Naive thymus-derived CD8-positive, alpha-beta T cell (primary cell): ENCODE measurements around the gene MRPL45. TPM values are rescaled to one million over a fixed set of nuclear protein-coding genes. Genes with fewer than 3 reads are reported as not detected.
A peak's percentile ranks its signal among the peaks of the same experiment; 100 is the strongest.

ENCODE experiments used
- ATAC-seq, 2 donors: fragments of 150-1000 bp; cut with Tn5 transposase in 1 of 2; sonication (Bioruptor Pico), chemical (Tn5 transposase) in 1 of 2; 1 replicate in 1 of 2; 2 replicates in 1 of 2; pipeline ENCODE4 v1.10.0; 2021; ENCODE audit warnings: mild to moderate bottlenecking in 2 of 2, moderate library complexity in 2 of 2
- POLR2A ChIA-PET: fragments of 350-600 bp; sonication (Branson Sonifier 250); formaldehyde crosslinking; loops from one replicate; lab custom pipeline; 2021; ENCODE audit warnings: antibody characterized with exemption; lab: Charles Lee
- DNase-seq, 10 donors: peaks; one replicate each; pipeline versions ENCODE4 v3.0.0 to v3.0.0-alpha.2; 2020 to 2022
- H3K27ac Mint-ChIP-seq, 10 donors: one replicate each; pipeline ENCODE4 v1.8.0; 2020 to 2022; ENCODE audit warnings: mild to moderate bottlenecking in 10 of 10, mixed read lengths in 10 of 10, moderate library complexity in 4 of 10, inconsistent platforms in 1 of 10
- H3K27me3 Mint-ChIP-seq, 5 donors: one replicate each; pipeline ENCODE4 v1.8.0; 2021 to 2022; ENCODE audit warnings: mixed read lengths in 5 of 5
- H3K36me3 Mint-ChIP-seq, 3 donors: one replicate each; pipeline ENCODE4 v1.8.0; 2020 to 2022; ENCODE audit warnings: mixed read lengths in 3 of 3, mild to moderate bottlenecking in 2 of 3, inconsistent platforms in 1 of 3
- H3K4me1 Mint-ChIP-seq, 4 donors: one replicate each; pipeline ENCODE4 v1.8.0; 2021 to 2022; ENCODE audit warnings: mixed read lengths in 4 of 4
- H3K4me3 Mint-ChIP-seq, 10 donors: one replicate each; pipeline ENCODE4 v1.8.0; 2020 to 2022; ENCODE audit warnings: mild to moderate bottlenecking in 10 of 10, mixed read lengths in 10 of 10, moderate library complexity in 6 of 10, inconsistent platforms in 1 of 10
- H3K9me3 Mint-ChIP-seq, 9 donors: one replicate each; pipeline ENCODE4 v1.8.0; 2020 to 2022; ENCODE audit warnings: mixed read lengths in 9 of 9, mild to moderate bottlenecking in 3 of 9, inconsistent platforms in 1 of 9, moderate library complexity in 1 of 9
- polyA plus RNA-seq, 3 donors: library from polyadenylated mRNA; unstranded; fragments of 300-500 nt; fragmentation: Illumina TruSeq; gene quantifications; one replicate each; pipeline ENCODE4 v1.2.3, GENCODE V29; 2021
- total RNA-seq, 8 experiments: library from RNA in 2 of 8; stranded (reverse) in 2 of 8; gene quantifications; one replicate each; pipeline ENCODE4 v1.2.3 and lab custom pipeline; 2021 to 2026

Gene MRPL45
- total and polyA plus RNA-seq, 5 experiments from 2014 or later, result 21.6 to 34.7 (median 24.0) TPM

DNA sequence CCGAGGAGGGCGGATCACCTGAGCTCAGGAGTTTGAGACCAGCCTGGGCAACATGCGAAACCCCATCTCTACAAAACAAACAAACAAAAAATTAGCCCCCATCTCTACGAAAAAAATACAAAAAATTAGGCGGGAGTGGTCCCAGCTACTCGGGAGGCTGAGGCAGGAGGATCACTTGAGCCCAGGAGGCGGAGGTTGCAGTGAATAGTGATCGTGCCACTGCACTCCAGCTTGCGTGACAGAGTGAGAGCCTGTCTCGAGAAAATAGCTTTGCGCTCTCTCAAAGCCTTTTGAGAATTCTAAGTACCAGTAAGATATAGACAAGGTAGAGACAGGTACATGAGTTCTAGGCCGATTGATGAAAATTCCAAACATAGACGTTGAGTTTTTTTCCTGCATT, 56.7 kb downstream of the MRPL45 start:
- H3K27ac Mint-ChIP-seq, result peak overlapping the region in 6 of 10 donors; percentile 10 to 89 (median 59)
- POLR2A ChIA-PET, result interaction anchor here (2.5 kb wide), 1 partner anchor 60 kb away, joined by 12 read pairs; no protein-coding TSS in a partner anchor

DNA sequence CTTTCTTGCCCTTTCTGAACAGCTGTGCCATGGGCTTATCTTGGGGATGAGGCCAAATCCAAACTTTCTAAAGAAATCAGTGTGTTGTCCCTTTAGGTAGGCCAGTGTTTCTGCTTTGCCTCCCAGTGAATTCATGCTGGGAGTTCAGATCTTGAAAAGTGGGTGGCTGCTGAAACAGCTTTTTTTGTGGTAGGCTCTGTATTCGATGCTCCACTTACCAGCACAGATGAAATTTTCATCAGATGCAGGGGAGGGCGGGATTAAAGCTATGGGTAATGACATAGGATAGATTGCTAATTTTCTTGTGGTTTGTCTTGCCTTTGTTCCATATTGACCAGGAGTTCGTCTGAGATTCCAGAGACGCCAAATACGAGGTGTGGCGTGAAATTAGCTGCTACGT, 57.5 kb downstream of the MRPL45 start:
- Mint-ChIP-seq H3K4me1 (peaks cover 30 to 70% (median 55%) of the 10 kb centered on the region in 4 donors), H3K27ac (no peak overlapping the region)

More for the DNA sequence above, 56.7 kb downstream of the MRPL45 start:
- no peak for ATAC-seq
- H3K9me3 Mint-ChIP-seq, result no peaks in the 10 kb centered on the region
- no peaks in the 10 kb centered on the region for H3K27me3 Mint-ChIP-seq
- DNase-seq, result no peak
- peak overlapping the region; percentile 71 to 91 (median 84) for H3K4me3 Mint-ChIP-seq
- H3K4me1 Mint-ChIP-seq, result peaks cover 33 to 69% (median 56%) of the 10 kb centered on the region in 4 donors
- H3K36me3 Mint-ChIP-seq, result no peaks in the 10 kb centered on the region

DNA sequence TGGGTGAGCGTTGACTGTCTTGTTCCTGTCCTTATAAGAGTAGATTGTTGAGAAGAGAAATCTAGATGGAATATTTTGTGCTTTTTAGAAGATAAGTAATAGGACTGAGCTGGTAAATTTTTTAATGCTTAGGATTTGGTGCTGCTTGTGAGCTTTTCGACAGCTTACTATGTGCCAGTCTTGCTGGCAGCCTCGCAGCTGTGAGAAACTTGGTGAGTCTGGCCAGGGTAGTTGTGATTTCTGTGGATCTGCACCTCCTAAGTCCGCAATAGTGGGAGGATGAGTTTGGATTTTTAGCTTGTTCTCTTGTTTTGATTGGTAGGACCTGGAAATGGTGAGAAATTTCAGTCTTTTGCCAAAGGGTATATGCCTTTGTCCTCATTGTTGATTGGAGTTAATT, 58.3 kb downstream of the MRPL45 start:
- Mint-ChIP-seq H3K36me3 (no peaks in the 10 kb centered on the region), H3K27me3 (no peaks in the 10 kb centered on the region), H3K4me3 (peak overlapping the region in 3 of 10 donors; percentile 7 to 43 (median 30)), H3K27ac (peak overlapping the region in 3 of 10 donors; percentile 13 to 28 (median 21)), H3K9me3 (no peaks in the 10 kb centered on the region), H3K4me1 (peaks cover 30 to 70% (median 55%) of the 10 kb centered on the region in 4 donors)
- DNase-seq (no peak), ATAC-seq (no peak)
- POLR2A ChIA-PET, result interaction anchor here (1.3 kb wide), 1 partner anchor 33 kb away, joined by 3 read pairs; no protein-coding TSS in a partner anchor

More for the DNA sequence above, 57.5 kb downstream of the MRPL45 start:
- Mint-ChIP-seq H3K9me3 (no peaks in the 10 kb centered on the region), H3K36me3 (no peaks in the 10 kb centered on the region), H3K27me3 (no peaks in the 10 kb centered on the region), H3K4me3 (peak overlapping the region in 9 of 10 donors; percentile 8 to 91 (median 34))
- DNase-seq, result no peak
- ATAC-seq, result no peak
- POLR2A ChIA-PET, result interaction anchor here (1.3 kb wide), 1 partner anchor 34 kb away, joined by 3 read pairs; no protein-coding TSS in a partner anchor

DNA sequence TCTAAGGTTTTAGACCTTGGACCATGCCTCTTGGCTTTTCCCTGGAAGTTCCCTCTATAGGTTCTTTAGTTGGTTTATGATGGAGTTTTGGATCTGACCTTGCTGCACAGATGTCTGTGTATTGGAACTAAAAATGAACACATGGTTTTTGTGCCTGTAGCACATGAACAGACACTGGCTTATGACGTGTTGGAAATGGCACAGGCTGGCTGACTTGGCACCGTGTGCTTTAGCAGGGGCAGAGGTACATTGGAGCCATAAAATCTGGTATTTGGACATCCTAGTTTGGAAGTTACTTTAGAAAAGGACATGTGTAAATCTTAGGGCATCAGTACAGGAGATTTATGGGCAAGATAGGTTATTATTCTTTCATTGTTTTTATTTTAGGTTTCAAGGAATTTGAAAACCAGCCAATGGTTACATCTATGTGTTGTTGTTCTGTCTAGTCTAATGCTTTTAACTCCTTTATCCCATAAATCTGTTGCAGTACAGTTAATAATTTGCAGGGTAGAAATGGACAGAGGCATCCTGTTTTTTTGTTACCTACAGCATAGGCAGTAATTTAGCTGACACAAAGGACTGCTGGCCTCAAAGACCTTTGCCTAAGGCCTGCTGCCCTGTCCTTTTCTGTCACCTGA, 60.6 kb downstream of the MRPL45 start:
- no peak overlapping the region for H3K4me3 Mint-ChIP-seq
- H3K36me3 Mint-ChIP-seq, result peaks cover 0 to 11% (median 0%) of the 10 kb centered on the region in 3 donors
- peaks cover 29 to 64% (median 56%) of the 10 kb centered on the region in 4 donors for H3K4me1 Mint-ChIP-seq
- DNase-seq, result no peak
- peak overlapping the region in 4 of 10 donors; percentile 23 to 51 (median 30) for H3K27ac Mint-ChIP-seq
- ATAC-seq, result no peak
- H3K9me3 Mint-ChIP-seq, result no peaks in the 10 kb centered on the region
- no peaks in the 10 kb centered on the region for H3K27me3 Mint-ChIP-seq
- POLR2A ChIA-PET, result no interaction called here

DNA sequence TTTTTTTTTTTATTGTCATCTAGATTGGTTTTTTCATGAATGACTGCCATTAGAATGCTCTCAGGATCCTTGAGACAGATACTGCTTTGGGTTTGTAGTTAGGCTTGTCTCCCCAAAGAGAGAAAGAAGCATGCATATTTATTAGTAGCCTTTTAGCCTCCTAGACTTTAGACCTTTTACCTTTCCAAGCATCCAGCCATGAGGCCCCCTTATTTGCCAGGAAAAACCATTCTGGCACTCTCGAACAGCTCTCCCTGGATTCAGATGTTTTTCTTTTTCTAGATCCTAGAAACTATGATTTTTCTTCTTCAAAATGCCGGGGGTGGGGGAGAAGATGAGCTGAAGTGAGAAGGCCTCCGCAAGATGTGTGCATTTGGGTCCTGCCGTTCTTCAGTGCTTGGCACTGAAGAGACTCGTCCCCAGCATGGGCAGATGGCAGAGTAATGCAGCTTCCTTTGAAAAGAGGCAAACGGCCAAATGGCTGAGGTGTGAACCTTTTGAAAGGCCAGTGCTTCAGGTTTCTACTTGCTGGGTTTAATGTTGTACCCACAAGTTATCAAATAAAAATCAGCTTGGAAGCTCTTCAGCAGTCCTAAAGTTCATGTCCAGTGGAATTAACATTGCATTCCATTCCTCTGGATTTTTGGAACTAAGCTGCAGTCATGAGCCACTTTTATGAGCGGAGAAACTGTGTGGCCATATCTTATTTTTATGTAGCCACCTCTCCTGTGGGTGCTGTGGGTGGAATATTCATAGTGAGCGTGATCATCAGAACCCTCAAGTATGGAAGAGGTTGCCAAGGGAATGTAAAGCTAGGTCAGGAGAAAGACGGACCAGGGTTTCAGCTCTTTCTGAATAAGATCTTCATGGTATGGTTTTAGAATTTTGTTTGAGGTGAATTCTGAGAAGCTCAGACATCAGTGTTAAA, 61.9 kb downstream of the MRPL45 start:
- H3K4me3 Mint-ChIP-seq, result no peak overlapping the region
- H3K4me1 Mint-ChIP-seq, result peaks cover 23 to 53% (median 45%) of the 10 kb centered on the region in 4 donors
- H3K9me3 Mint-ChIP-seq, result no peaks in the 10 kb centered on the region
- H3K36me3 Mint-ChIP-seq, result peaks cover 0 to 17% (median 0%) of the 10 kb centered on the region in 3 donors
- no peak overlapping the region for H3K27ac Mint-ChIP-seq
- POLR2A ChIA-PET, result no interaction called here
- no peak for ATAC-seq
- no peak for DNase-seq
- H3K27me3 Mint-ChIP-seq, result no peaks in the 10 kb centered on the region

DNA sequence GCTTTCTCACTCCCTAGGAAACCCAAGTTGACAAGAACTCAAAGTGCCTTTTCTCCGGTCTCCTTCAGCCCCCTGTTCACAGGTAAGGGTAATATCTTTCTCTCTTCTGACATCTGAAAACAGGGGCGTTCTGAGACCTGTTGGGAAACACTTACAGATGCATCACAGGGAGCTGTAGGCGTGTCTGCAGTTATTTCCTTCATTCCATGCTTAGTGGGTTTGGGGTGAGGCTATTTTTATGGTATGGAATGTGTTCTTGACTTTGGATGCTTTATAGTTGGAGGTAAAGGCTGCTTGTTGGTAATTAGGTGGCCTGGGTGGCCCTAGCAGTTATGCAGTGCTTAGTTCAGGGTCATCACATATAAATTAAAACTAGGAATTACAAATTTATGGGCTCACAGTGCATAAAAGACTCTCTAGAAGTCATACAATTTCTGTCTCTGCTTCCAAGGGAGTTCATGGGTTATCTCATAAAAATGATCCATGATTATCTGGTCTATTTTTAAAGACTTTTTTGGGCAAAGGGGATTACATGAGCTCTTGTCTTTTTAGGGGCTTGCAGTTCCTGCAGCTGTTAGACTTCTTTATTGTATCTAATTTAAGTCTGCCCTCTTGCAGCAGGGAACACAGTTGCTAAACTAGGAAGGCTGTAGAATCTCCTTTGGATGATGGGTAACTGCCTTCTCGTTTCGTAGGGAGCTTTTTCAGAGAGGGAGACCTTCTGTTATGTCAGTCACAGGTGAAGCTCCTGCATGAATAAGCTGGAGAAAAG, 64.9 kb downstream of the MRPL45 start:
- no peak for ATAC-seq
- Mint-ChIP-seq H3K9me3 (no peaks in the 10 kb centered on the region), H3K27ac (no peak overlapping the region), H3K4me1 (peaks cover 9 to 31% (median 21%) of the 10 kb centered on the region in 4 donors), H3K36me3 (peaks cover 0 to 39% (median 0%) of the 10 kb centered on the region in 3 donors), H3K27me3 (no peaks in the 10 kb centered on the region), H3K4me3 (no peak overlapping the region)
- no peak for DNase-seq
- POLR2A ChIA-PET, result no interaction called here

DNA sequence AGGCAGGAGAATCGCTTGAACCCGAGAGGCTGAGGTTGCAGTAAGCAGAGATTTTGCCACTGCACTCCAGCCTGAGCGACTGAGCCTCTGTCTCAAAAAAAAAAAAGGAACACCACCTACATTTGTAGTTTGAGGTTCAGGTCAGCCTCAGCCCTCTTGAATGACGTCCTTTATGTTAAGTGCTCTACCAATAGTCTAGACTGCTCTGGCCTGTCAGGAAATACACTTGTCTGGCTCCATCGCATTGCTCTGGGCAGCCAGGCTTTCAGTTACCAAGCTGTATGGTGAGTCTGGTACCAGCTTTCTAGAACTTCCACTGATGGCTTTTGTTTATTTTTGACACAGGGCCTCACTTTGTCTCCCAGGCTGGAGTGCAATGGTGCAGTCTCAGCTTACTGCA, 66.0 kb downstream of the MRPL45 start:
- Mint-ChIP-seq H3K4me3 (no peak overlapping the region), H3K36me3 (peaks cover 0 to 50% (median 4%) of the 10 kb centered on the region in 3 donors), H3K9me3 (no peaks in the 10 kb centered on the region), H3K27ac (no peak overlapping the region), H3K27me3 (no peaks in the 10 kb centered on the region), H3K4me1 (peaks cover 5 to 23% (median 10%) of the 10 kb centered on the region in 4 donors)
- POLR2A ChIA-PET, result interaction anchor here (1.1 kb wide), 1 partner anchor 11 kb away, joined by 4 read pairs; the partner anchor contains the start of gene SOCS7
- ATAC-seq, result no peak
- no peak for DNase-seq

DNA sequence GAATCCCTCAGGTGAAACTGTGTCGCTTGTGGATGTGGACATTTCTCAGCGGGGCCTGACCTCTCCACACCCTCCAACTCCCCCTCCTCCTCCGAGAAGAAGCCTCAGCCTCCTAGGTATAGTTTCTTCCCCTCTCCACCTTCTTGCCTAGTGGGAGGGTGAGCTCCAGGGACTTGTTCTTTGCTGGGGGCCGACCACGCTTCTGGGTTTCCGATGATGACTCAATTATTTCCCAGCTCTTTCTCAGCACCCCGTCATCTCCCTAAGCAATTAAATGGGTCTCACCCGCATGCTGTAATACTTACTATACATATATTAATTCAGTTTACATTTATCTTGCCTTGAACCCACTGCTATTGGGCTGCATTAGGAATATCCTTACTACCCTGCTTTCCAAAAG, 67.8 kb downstream of the MRPL45 start:
- H3K27ac Mint-ChIP-seq, result no peak overlapping the region
- H3K4me3 Mint-ChIP-seq, result no peak overlapping the region
- no peaks in the 10 kb centered on the region for H3K27me3 Mint-ChIP-seq
- no peaks in the 10 kb centered on the region for H3K9me3 Mint-ChIP-seq
- DNase-seq (no peak), ATAC-seq (no peak)
- peaks cover 6 to 65% (median 11%) of the 10 kb centered on the region in 3 donors for H3K36me3 Mint-ChIP-seq
- POLR2A ChIA-PET, result no interaction called here
- H3K4me1 Mint-ChIP-seq, result peaks cover 0 to 14% (median 2%) of the 10 kb centered on the region in 4 donors

DNA sequence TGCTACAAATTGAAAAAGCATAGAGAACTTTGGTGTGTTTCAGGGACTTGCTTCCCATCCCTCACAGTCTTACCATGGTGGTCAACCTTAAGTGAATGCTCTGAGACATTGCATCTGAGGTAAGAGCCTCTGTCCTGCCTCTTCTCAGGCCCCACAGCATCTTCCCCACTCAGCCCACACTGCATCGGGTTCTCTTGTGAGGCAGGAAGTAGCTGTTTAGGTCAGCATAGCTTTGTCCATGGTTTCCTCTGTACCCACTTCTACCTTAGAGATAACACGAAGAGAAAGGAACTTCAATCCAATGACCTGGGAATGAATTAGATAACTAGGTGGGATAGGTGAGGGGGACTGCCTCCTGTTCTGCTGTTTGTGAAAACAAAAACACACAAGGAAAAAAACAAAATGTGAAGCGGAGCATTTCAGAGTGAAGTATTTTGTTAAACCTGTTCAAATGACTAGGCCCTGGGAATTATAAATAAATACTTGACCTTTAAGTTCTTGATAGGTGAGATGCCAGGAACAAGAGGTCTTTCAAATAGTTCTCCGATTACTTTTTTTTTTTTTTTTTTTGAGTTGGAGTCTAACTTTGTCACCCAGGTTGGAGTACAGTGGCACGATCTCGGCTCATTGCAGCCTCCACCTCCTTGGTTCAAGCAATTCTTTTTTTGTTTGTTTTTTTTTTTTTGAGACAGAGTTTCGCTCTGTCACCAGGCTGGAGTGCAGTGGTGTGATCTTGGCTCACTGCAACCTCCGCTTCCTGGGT, 72.3 kb downstream of the MRPL45 start:
- peaks cover 0 to 1% (median 0%) of the 10 kb centered on the region in 4 donors for H3K4me1 Mint-ChIP-seq

More for the DNA sequence above, 72.3 kb downstream of the MRPL45 start:
- peaks cover 15 to 88% (median 33%) of the 10 kb centered on the region in 3 donors for H3K36me3 Mint-ChIP-seq
- POLR2A ChIA-PET, result no interaction called here
- ATAC-seq, result no peak
- no peak for DNase-seq
- H3K9me3 Mint-ChIP-seq, result peaks cover 0 to 3% (median 0%) of the 10 kb centered on the region in 9 donors
- H3K27me3 Mint-ChIP-seq, result no peaks in the 10 kb centered on the region
- no peak overlapping the region for H3K27ac Mint-ChIP-seq
- H3K4me3 Mint-ChIP-seq, result no peak overlapping the region
